ENCODE data around the gene RPL35A.
A peak's percentile ranks its signal among the peaks of the same experiment; 100 is the strongest.
"Not testable (repeated sequence)": the region's sequence is repeated elsewhere in the genome, so short reads cannot be mapped to it uniquely, and the experiment has no call there.

RPL35A gene

DNA sequence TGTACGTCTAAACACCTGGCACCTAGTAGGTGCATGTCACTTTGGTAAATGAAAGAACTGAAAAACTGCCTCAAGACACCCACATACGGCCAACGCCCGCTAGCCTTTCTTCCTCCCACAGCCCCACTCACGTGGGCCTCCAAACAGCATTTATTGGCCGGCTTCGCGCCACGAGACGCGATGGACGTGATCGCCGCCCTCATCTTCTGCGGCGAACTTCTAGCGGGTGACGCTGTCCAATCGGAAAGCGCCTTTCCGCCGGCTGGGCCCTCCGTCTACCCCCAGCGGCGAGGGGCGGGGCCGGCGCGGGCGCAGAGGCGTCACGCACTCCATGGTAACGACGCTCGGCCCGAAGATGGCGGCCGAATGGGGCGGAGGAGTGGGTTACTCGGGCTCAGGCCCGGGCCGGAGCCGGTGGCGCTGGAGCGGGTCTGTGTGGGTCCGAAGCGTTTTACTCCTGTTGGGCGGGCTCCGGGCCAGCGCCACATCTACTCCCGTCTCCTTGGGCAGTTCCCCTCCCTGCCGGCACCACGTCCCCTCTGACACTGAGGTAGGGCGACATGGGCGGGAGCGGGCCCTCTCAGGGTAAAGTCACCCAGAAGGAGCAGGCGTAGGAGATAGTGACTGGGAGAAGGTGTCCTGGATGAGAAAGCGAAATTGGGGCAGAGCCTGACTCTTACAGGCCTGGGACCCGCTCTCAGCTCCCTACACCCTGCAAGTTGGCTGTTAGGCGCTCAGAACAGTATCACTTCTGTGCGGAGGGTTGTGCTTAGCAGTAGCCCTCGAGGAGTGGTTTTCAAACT, 10.1 kb downstream of the RPL35A start, which contains the start of gene LMLN:
Gene LMLN (plus strand): TSS at position 327 of the 803 bp plus-strand sequence. CDS start 29 bp downstream, at position 356.
- Mint-ChIP-seq H3K4me3 (peak within 1 kb of the TSS; percentile 89), H3K9me3 (no peaks in the 10 kb centered on the region), H3K27ac (peak within 1 kb of the TSS; percentile 97), H3K27me3 (no peaks in the 10 kb centered on the region), H3K4me1 (ENCODE audit: low read depth) (peaks cover 66% of the 10 kb centered on the region), H3K36me3 (ENCODE audit: low read depth) (peaks cover 28% of the 10 kb centered on the region)

DNA sequence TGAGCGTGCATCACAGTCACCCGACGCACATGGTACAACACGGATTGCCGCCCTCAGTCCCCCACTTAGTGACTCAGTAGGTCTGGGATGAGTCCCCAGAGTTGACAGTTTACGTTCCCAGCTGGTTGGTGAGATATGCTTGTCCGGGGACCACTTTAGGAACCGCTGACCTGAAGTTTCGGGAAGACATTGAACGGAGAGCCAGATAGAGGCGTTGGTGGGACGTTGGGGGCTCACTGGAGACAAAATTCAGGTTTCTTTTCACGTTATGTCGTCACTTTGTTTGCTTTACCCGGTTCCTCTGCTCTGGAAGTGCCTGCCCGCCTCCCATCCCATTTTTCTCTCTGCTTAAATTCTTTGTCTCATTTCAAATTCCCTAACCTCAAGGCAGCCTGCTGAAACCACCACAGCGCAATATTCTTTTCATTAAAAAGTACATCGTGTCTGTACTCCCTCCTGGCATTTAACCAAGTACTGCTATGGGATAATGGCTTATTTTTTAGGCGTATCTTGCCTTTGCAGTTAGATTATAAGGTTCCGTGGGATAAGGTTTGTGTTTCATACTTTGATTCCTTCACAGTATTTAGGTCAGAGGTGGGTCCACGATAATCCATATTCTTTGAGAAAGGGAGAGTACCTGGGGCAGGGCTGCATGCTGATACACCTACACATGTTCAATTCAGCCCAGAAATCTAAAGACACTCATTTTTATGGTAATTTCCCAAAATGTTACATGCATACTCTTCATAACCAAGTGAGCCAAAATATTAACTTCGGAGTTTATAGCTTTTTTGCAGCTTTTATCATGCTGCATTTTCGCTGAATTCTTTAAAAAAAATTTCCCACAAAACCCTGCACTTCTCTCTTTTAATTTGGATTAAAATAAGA, 10.9 kb downstream of the RPL35A start:
- Mint-ChIP-seq H3K4me1 (ENCODE audit: low read depth) (peaks cover 60% of the 10 kb centered on the region), H3K36me3 (ENCODE audit: low read depth) (peaks cover 19% of the 10 kb centered on the region)

DNA sequence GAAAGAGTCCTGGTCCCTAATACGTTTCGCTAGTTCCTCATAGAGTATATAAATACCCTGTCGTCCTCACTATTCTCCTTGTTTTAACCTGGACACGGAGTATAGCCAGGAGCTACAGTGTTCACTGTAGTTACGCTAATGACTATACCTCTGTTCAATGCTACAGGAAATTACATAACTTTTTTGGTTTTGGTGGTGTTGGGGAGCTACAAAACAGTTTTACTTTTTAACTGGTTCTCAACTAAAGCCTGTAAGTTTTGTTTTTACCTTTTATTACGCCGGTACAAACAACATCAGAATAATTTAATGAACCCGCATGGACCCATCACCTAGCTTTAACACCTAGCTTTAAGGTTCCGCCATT, 11.6 kb downstream of the RPL35A start:
- H3K27ac Mint-ChIP-seq: peak overlapping the region; percentile 38
- H3K9me3 Mint-ChIP-seq: no peaks in the 10 kb centered on the region
- peak overlapping the region; percentile 89 for H3K4me3 Mint-ChIP-seq
- H3K36me3 Mint-ChIP-seq (ENCODE audit: low read depth): peaks cover 19% of the 10 kb centered on the region
- peaks cover 57% of the 10 kb centered on the region for H3K4me1 Mint-ChIP-seq (ENCODE audit: low read depth)
- no peaks in the 10 kb centered on the region for H3K27me3 Mint-ChIP-seq

More for the DNA sequence above, 10.9 kb downstream of the RPL35A start:
- Mint-ChIP-seq H3K4me3 (peak overlapping the region; percentile 89), H3K27ac (peak overlapping the region; percentile 97), H3K27me3 (no peaks in the 10 kb centered on the region), H3K9me3 (no peaks in the 10 kb centered on the region)

DNA sequence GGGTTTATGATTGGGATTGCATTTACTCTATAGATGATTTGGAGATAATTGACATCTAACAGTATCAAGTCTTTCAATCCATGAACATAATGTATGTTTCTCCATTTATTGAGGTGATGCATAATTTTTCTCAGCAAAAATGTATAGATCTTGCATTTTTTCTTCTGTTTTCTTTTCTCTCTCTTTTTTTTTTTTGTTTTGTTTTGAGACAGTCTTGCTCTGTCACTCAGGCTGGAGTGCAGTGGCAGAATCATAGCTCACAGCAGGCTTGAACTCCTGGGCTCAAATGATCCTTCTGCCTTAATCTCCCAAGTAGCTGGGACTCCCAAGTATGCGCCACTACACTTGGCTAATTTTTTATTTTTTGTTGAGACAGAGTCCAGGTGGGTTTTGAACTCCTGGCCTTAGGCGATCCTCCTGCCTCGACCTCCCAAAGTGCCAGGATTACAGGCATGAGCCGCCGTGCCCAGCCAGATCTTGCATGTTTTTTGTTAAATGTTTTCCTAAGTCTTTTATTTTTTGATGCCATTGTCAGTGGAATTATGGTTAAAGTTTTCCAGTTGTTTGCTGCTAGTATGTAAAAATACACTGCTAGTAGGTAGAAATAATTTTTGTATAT, 13.1 kb downstream of the RPL35A start:
- Mint-ChIP-seq H3K4me3 (no peak overlapping the region), H3K27ac (no peak overlapping the region), H3K9me3 (peaks cover 9% of the 10 kb centered on the region), H3K27me3 (no peaks in the 10 kb centered on the region), H3K36me3 (ENCODE audit: low read depth) (peaks cover 16% of the 10 kb centered on the region), H3K4me1 (ENCODE audit: low read depth) (peaks cover 44% of the 10 kb centered on the region)

DNA sequence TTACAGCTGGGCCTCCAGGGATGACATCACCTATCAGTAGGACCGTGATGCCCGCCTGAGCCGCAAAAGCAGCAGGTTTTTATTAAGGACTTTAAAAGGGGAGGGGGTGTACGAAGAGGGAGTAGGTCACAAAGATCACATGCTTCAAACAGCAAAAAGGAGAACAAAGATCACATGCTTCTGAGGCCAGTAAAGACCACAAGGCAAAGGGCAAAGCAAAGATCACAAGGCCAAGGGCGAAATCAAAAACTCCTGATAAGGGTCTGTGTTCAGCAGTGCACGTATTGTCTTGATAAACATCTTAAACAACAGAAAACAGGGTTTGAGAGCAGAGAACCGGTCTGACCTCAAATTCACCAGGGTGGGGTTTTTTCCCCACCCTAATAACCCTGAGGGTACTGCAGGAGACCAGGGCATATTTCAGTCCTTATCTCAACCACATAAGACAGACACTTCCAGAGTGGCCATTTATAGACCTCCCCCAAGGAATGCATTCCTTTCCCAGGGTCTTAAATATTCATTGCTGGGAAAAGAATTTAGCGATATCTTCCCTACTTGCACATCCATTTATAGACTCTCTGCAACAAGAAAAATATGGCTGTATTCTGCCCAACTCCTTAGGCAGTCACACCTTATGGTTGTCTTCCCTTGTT, 17.5 kb downstream of the RPL35A start:
- not testable (repeated sequence) for H3K4me3 Mint-ChIP-seq; H3K4me1 Mint-ChIP-seq (ENCODE audit: low read depth); H3K27me3 Mint-ChIP-seq; H3K27ac Mint-ChIP-seq
- peaks cover 12% of the 10 kb centered on the region for H3K9me3 Mint-ChIP-seq
- peaks cover 20% of the 10 kb centered on the region for H3K36me3 Mint-ChIP-seq (ENCODE audit: low read depth)

DNA sequence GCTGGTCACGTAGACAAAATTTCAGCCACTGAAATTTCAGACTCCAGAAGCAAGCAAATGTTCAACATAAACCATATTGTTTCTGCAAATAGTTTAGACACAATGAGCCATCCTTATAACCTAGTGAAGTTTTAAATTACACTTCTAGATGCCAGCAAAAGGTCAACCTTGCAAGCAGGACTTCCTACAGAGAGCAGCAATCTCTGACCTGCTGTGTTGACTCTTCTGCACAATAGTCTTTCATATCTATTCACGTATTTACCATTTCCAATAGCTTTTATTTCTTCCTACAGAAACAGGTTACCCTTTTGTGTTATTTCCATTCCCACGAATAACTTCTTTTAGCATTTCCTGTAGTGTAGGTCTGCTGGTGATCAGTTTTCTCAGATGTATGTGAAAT, 20.6 kb downstream of the RPL35A start:
- Mint-ChIP-seq H3K36me3 (ENCODE audit: low read depth) (peaks cover 20% of the 10 kb centered on the region), H3K4me1 (ENCODE audit: low read depth) (no peaks in the 10 kb centered on the region), H3K9me3 (peaks cover 18% of the 10 kb centered on the region), H3K4me3 (no peak overlapping the region), H3K27me3 (no peaks in the 10 kb centered on the region), H3K27ac (no peak overlapping the region)

DNA sequence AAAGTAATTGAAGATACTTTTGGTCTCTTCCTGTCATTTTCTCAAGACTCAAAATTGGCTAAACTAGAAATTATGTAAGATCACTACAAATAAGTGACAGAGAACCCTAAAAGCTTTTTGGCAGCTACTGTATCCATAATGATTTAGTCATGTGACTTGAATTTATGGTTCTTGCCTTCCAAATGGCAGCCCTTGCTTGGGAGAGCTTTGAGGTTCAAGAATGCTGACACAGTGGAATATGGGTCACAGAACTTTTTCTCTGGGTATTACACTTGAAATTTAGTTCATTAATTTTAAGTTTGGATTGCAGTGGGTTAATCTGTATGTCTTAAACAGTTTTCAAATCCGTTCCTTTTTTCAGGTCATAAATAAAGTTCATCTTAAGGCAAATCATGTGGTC, 24.0 kb downstream of the RPL35A start:
- no peak overlapping the region for H3K27ac Mint-ChIP-seq

DNA sequence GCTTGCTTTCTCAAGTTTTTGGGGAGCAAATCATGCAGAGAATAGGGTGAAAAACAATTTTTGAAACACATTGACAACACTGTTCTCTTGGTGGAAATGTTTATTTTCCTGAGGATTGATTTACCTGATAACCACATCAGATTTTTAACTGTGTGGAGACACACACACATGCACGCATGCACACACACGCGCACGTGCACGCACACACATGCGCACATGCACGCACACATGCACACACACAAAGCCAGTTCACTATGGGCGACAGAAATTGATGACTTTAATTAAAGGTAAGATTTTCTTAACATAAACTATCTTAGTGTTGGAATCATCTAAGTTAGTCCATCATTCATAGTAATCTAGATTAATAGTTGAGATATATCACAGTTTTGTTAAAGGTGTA, 25.3 kb downstream of the RPL35A start:
- Mint-ChIP-seq H3K4me3 (no peak overlapping the region), H3K36me3 (ENCODE audit: low read depth) (peaks cover 11% of the 10 kb centered on the region), H3K9me3 (peaks cover 9% of the 10 kb centered on the region), H3K27ac (no peak overlapping the region), H3K4me1 (ENCODE audit: low read depth) (no peaks in the 10 kb centered on the region), H3K27me3 (no peaks in the 10 kb centered on the region)

More for the DNA sequence above, 24.0 kb downstream of the RPL35A start:
- peaks cover 9% of the 10 kb centered on the region for H3K9me3 Mint-ChIP-seq
- H3K4me3 Mint-ChIP-seq: no peak overlapping the region
- no peaks in the 10 kb centered on the region for H3K4me1 Mint-ChIP-seq (ENCODE audit: low read depth)
- no peaks in the 10 kb centered on the region for H3K27me3 Mint-ChIP-seq
- H3K36me3 Mint-ChIP-seq (ENCODE audit: low read depth): peaks cover 11% of the 10 kb centered on the region

DNA sequence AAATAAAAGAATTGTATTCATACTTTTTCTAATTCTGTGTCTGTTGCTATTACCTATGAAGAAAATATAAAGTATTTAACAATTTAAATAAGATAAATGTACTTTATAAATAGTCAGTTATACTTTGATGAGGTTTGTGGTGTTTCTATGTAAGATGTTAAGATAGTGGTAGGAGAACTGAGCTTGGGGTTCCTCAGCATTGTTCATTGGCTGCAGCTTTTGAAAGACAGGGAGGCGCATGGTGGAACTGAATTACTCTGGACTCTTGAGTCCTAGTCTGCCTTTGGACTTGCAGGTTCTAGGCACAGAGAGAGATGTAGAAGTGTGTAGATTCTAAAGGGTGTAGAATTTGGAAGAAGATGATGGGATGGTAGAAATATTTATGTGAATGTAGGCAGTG, 33.1 kb downstream of the RPL35A start:
- Mint-ChIP-seq H3K9me3 (no peaks in the 10 kb centered on the region), H3K27ac (no peak overlapping the region)

DNA sequence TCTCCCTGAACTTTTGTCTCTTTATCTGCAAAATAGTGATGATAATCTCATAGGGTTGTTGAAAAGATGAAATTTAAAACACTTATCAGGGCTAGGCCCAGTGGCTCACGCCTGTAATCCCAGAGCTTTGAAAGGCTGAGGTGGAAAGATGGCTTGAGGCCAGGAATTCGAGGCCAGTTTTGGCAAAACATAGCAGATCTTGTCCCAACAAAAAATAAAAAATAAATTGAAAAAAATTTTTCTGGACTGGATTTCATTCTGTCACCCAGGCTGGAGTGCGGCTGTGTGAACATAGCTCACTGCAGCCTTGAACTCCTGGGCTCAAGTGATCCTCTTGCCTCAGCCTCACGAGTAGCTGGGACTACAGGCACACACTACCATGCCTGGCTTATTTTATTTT, 39.7 kb downstream of the RPL35A start:
- Mint-ChIP-seq H3K4me3 (no peak overlapping the region), H3K27ac (no peak overlapping the region), H3K4me1 (ENCODE audit: low read depth) (no peaks in the 10 kb centered on the region), H3K36me3 (ENCODE audit: low read depth) (peaks cover 24% of the 10 kb centered on the region), H3K9me3 (no peaks in the 10 kb centered on the region), H3K27me3 (no peaks in the 10 kb centered on the region)

More for the DNA sequence above, 33.1 kb downstream of the RPL35A start:
- Mint-ChIP-seq H3K27me3 (no peaks in the 10 kb centered on the region), H3K4me1 (ENCODE audit: low read depth) (peaks cover 7% of the 10 kb centered on the region), H3K4me3 (no peak overlapping the region), H3K36me3 (ENCODE audit: low read depth) (no peaks in the 10 kb centered on the region)

DNA sequence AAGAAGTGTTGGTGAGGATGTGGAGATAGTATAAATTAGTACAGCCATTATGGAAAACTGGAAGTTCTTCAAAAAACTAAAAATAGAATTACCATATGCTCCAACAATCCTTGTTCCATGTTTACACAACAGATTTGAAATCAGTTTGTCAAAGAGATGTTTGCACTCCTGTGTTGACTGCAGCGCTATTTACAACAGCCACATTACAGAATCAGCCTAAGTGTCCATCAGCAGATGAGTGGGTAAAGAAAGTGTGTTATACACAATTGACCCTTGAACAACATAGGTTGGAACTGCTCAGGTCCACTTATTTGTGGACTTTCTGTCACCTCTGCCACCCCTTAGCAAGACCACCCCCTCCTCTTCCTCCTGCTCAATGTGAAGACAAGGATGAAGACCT, 44.7 kb downstream of the RPL35A start:
- H3K4me1 Mint-ChIP-seq (ENCODE audit: low read depth): no peaks in the 10 kb centered on the region

DNA sequence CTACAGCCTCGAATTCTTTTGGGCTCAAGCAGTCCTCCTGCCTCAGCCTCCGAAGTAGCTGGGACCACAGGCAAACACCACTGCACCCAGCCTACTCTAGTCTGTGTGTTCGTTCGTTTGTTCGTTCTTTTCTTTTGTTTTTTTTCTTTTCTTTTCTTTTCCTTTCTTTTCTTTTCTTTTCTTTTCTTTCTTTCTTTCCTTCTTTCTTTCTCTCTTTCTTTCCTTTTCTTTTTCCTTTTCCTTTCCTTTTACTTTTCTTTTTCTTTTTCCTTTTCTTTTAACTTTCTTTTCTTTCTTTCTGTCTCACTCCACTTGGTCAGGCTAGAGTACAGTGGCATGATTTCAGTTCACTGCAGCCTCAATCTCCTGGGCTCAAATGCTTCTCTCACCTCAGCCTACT, 46.9 kb downstream of the RPL35A start:
- peaks cover 27% of the 10 kb centered on the region for H3K36me3 Mint-ChIP-seq (ENCODE audit: low read depth)
- H3K4me1 Mint-ChIP-seq (ENCODE audit: low read depth): no peaks in the 10 kb centered on the region
- no peaks in the 10 kb centered on the region for H3K9me3 Mint-ChIP-seq
- no peaks in the 10 kb centered on the region for H3K27me3 Mint-ChIP-seq
- H3K4me3 Mint-ChIP-seq: no peak overlapping the region
- H3K27ac Mint-ChIP-seq: no peak overlapping the region

More for the DNA sequence above, 44.7 kb downstream of the RPL35A start:
- Mint-ChIP-seq H3K27me3 (no peaks in the 10 kb centered on the region), H3K4me3 (no peak overlapping the region), H3K36me3 (ENCODE audit: low read depth) (peaks cover 25% of the 10 kb centered on the region), H3K27ac (no peak overlapping the region), H3K9me3 (no peaks in the 10 kb centered on the region)

DNA sequence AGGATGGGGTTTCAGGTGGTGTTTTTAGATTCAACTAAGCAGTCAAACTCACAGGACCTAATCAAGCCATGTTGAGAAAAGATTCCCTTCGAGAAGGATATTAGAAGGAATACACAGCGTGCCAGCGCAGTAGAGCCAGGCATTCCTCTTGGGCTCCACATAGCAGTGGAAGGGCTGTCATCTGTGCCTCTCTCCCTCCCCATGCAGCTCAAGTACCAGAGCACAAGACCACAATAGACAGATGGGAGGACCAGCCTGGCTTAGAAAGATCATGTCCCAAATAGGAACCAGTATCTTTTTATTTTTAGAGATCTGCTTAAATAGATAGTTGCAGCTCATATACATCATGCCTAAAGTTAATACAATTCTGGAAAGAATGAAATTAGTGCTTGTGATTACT, 47.9 kb downstream of the RPL35A start:
- no peak overlapping the region for H3K4me3 Mint-ChIP-seq
- H3K9me3 Mint-ChIP-seq: no peaks in the 10 kb centered on the region
- H3K27me3 Mint-ChIP-seq: no peaks in the 10 kb centered on the region
- no peaks in the 10 kb centered on the region for H3K4me1 Mint-ChIP-seq (ENCODE audit: low read depth)
- H3K36me3 Mint-ChIP-seq (ENCODE audit: low read depth): peaks cover 17% of the 10 kb centered on the region
- H3K27ac Mint-ChIP-seq: no peak overlapping the region
